ENCODE results near the gene MRAP2.

The MRAP2 gene

GRCh38 chr6:84033523-84034451 lies at the start of gene MRAP2:
MRAP2 (plus strand) TSS chr6:84033772; CDS start chr6:84055319, 21,547 bp downstream.
- H3K27me3 ChIP-seq (ENCODE audit: insufficient read depth, low read length) = peaks cover 5% of the 10 kb centered on the region
- peaks cover 12% of the 10 kb centered on the region for H3K4me1 ChIP-seq (ENCODE audit: insufficient read depth, low read length)
- peaks cover 4% of the 10 kb centered on the region for H3K9me3 ChIP-seq (ENCODE audit: low read length)
- H3K4me3 ChIP-seq (ENCODE audit: low read length) = peak within 1 kb of the TSS; percentile 72
- H2AFZ ChIP-seq (ENCODE audit: low read depth, low read length) = peak within 1 kb of the TSS; percentile 96
- H3K36me3 ChIP-seq (ENCODE audit: insufficient read depth, low read length) = no peaks in the 10 kb centered on the region

GRCh38 chr6:83984411-83984810 lies 49.2 kb upstream of the MRAP2 start:
- H3K4me3 ChIP-seq (ENCODE audit: low read length) = no peak overlapping the region
- no peaks in the 10 kb centered on the region for H3K36me3 ChIP-seq (ENCODE audit: insufficient read depth, low read length)
- no peaks in the 10 kb centered on the region for H3K9me3 ChIP-seq (ENCODE audit: low read length)
- H3K4me1 ChIP-seq (ENCODE audit: insufficient read depth, low read length) = no peaks in the 10 kb centered on the region
- H2AFZ ChIP-seq (ENCODE audit: low read depth, low read length) = no peak overlapping the region
- H3K27me3 ChIP-seq (ENCODE audit: insufficient read depth, low read length) = no peaks in the 10 kb centered on the region

GRCh38 chr6:83985308-83985713 lies 48.3 kb upstream of the MRAP2 start:
- Histone ChIP-seq H3K36me3 (ENCODE audit: insufficient read depth, low read length) (no peaks in the 10 kb centered on the region), H2AFZ (ENCODE audit: low read depth, low read length) (no peak overlapping the region), H3K9me3 (ENCODE audit: low read length) (no peaks in the 10 kb centered on the region), H3K4me3 (ENCODE audit: low read length) (no peak overlapping the region), H3K4me1 (ENCODE audit: insufficient read depth, low read length) (no peaks in the 10 kb centered on the region), H3K27me3 (ENCODE audit: insufficient read depth, low read length) (no peaks in the 10 kb centered on the region)

GRCh38 chr6:83985715-83986114 lies 47.9 kb upstream of the MRAP2 start:
- Histone ChIP-seq H3K27me3 (ENCODE audit: insufficient read depth, low read length) (no peaks in the 10 kb centered on the region), H2AFZ (ENCODE audit: low read depth, low read length) (no peak overlapping the region), H3K36me3 (ENCODE audit: insufficient read depth, low read length) (no peaks in the 10 kb centered on the region), H3K9me3 (ENCODE audit: low read length) (no peaks in the 10 kb centered on the region), H3K4me3 (ENCODE audit: low read length) (no peak overlapping the region), H3K4me1 (ENCODE audit: insufficient read depth, low read length) (no peaks in the 10 kb centered on the region)

- Histone ChIP-seq H3K9me3 (ENCODE audit: low read length) (no peaks in the 10 kb centered on the region), H3K36me3 (ENCODE audit: insufficient read depth, low read length) (no peaks in the 10 kb centered on the region), H3K4me3 (ENCODE audit: low read length) (no peak overlapping the region), H2AFZ (ENCODE audit: low read depth, low read length) (no peak overlapping the region), H3K4me1 (ENCODE audit: insufficient read depth, low read length) (peaks cover 9% of the 10 kb centered on the region), H3K27me3 (ENCODE audit: insufficient read depth, low read length) (no peaks in the 10 kb centered on the region)
Measured at GRCh38 chr6:83998021-83998584, 35.5 kb upstream of the MRAP2 start.

GRCh38 chr6:84001119-84001518 lies 32.5 kb upstream of the MRAP2 start:
- H3K4me1 ChIP-seq (ENCODE audit: insufficient read depth, low read length) = peaks cover 19% of the 10 kb centered on the region
- H3K27me3 ChIP-seq (ENCODE audit: insufficient read depth, low read length) = no peaks in the 10 kb centered on the region
- H3K9me3 ChIP-seq (ENCODE audit: low read length) = no peaks in the 10 kb centered on the region
- no peak overlapping the region for H3K4me3 ChIP-seq (ENCODE audit: low read length)
- no peaks in the 10 kb centered on the region for H3K36me3 ChIP-seq (ENCODE audit: insufficient read depth, low read length)
- H2AFZ ChIP-seq (ENCODE audit: low read depth, low read length) = no peak overlapping the region

- no peaks in the 10 kb centered on the region for H3K27me3 ChIP-seq (ENCODE audit: insufficient read depth, low read length)
- peaks cover 19% of the 10 kb centered on the region for H3K4me1 ChIP-seq (ENCODE audit: insufficient read depth, low read length)
- no peak overlapping the region for H2AFZ ChIP-seq (ENCODE audit: low read depth, low read length)
- H3K9me3 ChIP-seq (ENCODE audit: low read length) = no peaks in the 10 kb centered on the region
- no peak overlapping the region for H3K4me3 ChIP-seq (ENCODE audit: low read length)
- no peaks in the 10 kb centered on the region for H3K36me3 ChIP-seq (ENCODE audit: insufficient read depth, low read length)
Measured at GRCh38 chr6:84002226-84002625, 31.3 kb upstream of the MRAP2 start.

- Histone ChIP-seq H3K36me3 (ENCODE audit: insufficient read depth, low read length) (no peaks in the 10 kb centered on the region), H3K4me1 (ENCODE audit: insufficient read depth, low read length) (peaks cover 19% of the 10 kb centered on the region), H3K9me3 (ENCODE audit: low read length) (no peaks in the 10 kb centered on the region), H3K27me3 (ENCODE audit: insufficient read depth, low read length) (no peaks in the 10 kb centered on the region), H2AFZ (ENCODE audit: low read depth, low read length) (peak overlapping the region; percentile 54), H3K4me3 (ENCODE audit: low read length) (no peak overlapping the region)
Measured at GRCh38 chr6:84003131-84003530, 30.4 kb upstream of the MRAP2 start.

- no peaks in the 10 kb centered on the region for H3K36me3 ChIP-seq (ENCODE audit: insufficient read depth, low read length)
- H2AFZ ChIP-seq (ENCODE audit: low read depth, low read length) = peak overlapping the region; percentile 54
- H3K27me3 ChIP-seq (ENCODE audit: insufficient read depth, low read length) = no peaks in the 10 kb centered on the region
- no peaks in the 10 kb centered on the region for H3K9me3 ChIP-seq (ENCODE audit: low read length)
- H3K4me3 ChIP-seq (ENCODE audit: low read length) = no peak overlapping the region
- H3K4me1 ChIP-seq (ENCODE audit: insufficient read depth, low read length) = peaks cover 19% of the 10 kb centered on the region
Measured at GRCh38 chr6:84003654-84004053, 29.9 kb upstream of the MRAP2 start.

GRCh38 chr6:84007871-84008270 lies 25.7 kb upstream of the MRAP2 start:
- Histone ChIP-seq H3K4me3 (ENCODE audit: low read length) (no peak overlapping the region), H3K4me1 (ENCODE audit: insufficient read depth, low read length) (peaks cover 12% of the 10 kb centered on the region), H3K27me3 (ENCODE audit: insufficient read depth, low read length) (no peaks in the 10 kb centered on the region), H2AFZ (ENCODE audit: low read depth, low read length) (no peak overlapping the region), H3K36me3 (ENCODE audit: insufficient read depth, low read length) (no peaks in the 10 kb centered on the region), H3K9me3 (ENCODE audit: low read length) (no peaks in the 10 kb centered on the region)

GRCh38 chr6:84013354-84013753 lies 20.2 kb upstream of the MRAP2 start:
- Histone ChIP-seq H2AFZ (ENCODE audit: low read depth, low read length) (no peak overlapping the region), H3K36me3 (ENCODE audit: insufficient read depth, low read length) (no peaks in the 10 kb centered on the region), H3K4me3 (ENCODE audit: low read length) (no peak overlapping the region), H3K9me3 (ENCODE audit: low read length) (no peaks in the 10 kb centered on the region), H3K27me3 (ENCODE audit: insufficient read depth, low read length) (no peaks in the 10 kb centered on the region), H3K4me1 (ENCODE audit: insufficient read depth, low read length) (no peaks in the 10 kb centered on the region)

- Histone ChIP-seq H3K4me3 (ENCODE audit: low read length) (no peak overlapping the region), H3K9me3 (ENCODE audit: low read length) (no peaks in the 10 kb centered on the region), H3K27me3 (ENCODE audit: insufficient read depth, low read length) (no peaks in the 10 kb centered on the region), H2AFZ (ENCODE audit: low read depth, low read length) (no peak overlapping the region), H3K4me1 (ENCODE audit: insufficient read depth, low read length) (no peaks in the 10 kb centered on the region), H3K36me3 (ENCODE audit: insufficient read depth, low read length) (no peaks in the 10 kb centered on the region)
Measured at GRCh38 chr6:84013931-84014330, 19.6 kb upstream of the MRAP2 start.

- Histone ChIP-seq H3K36me3 (ENCODE audit: insufficient read depth, low read length) (no peaks in the 10 kb centered on the region), H2AFZ (ENCODE audit: low read depth, low read length) (no peak overlapping the region)
Measured at GRCh38 chr6:84016029-84016428, 17.5 kb upstream of the MRAP2 start.

More at GRCh38 chr6:84016029-84016428, 17.5 kb upstream of the MRAP2 start:
- Histone ChIP-seq H3K4me3 (ENCODE audit: low read length) (no peak overlapping the region), H3K9me3 (ENCODE audit: low read length) (no peaks in the 10 kb centered on the region), H3K4me1 (ENCODE audit: insufficient read depth, low read length) (no peaks in the 10 kb centered on the region), H3K27me3 (ENCODE audit: insufficient read depth, low read length) (no peaks in the 10 kb centered on the region)

All from neuron (in vitro differentiated cells).